ENCODE results near the gene ORC5. TPM values are rescaled to one million over a fixed set of nuclear protein-coding genes. Genes with fewer than 3 reads are reported as not detected.

The ORC5 gene
- total RNA-seq, 1 experiment from 2014 or later: 25.9 TPM

DNA sequence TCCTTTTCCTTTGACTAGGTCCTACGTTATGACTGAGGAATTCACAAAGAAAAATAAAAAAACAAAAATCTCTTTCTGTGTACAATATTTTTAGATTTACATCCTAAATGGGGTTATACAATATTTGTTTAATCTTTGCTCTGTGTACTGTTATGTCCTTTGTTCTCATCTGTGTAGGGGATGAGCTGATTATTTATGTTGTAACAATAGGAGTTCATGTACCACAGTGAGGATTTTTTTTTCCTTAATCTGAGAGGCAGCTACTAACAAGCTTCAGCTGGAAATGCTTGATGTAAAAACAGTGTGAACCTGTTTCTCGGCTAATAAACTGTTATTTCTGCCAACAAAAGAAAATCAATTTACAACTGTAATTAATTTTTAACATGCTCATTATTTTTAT is 58.0 kb downstream of the ORC5 start:
- H2BK20ac ChIP-seq (ENCODE audit: low read depth, low read length, poor library complexity, severe bottlenecking): no peak overlapping the region
- Mint-ChIP-seq H3K27me3 (ENCODE audit: low read depth) (no peaks in the 10 kb centered on the region), H3K9me3 (no peaks in the 10 kb centered on the region), H3K4me1 (no peaks in the 10 kb centered on the region), H3K27ac (no peak overlapping the region; a peak in 1 of 7 replicates), H3K36me3 (ENCODE audit: insufficient read depth in 1 of 3, low read depth in 3 of 3) (no peaks in the 10 kb centered on the region; a peak in 2 of 7 replicates), H3K4me3 (no peak overlapping the region)
- H3K9ac ChIP-seq (ENCODE audit: extremely low read depth, insufficient read length, low read length): no peak overlapping the region
- no peaks in the 10 kb centered on the region for H3K79me1 ChIP-seq (ENCODE audit: insufficient read depth, low read depth, low read length, poor library complexity, severe bottlenecking)
- DNase-seq: no peak
- H3K27ac ChIP-seq (ENCODE audit: insufficient read length, low read depth, low read length): no peak overlapping the region
- H3K79me2 ChIP-seq (ENCODE audit: insufficient read depth, low read length): no peaks in the 10 kb centered on the region
- H2BK120ac ChIP-seq (ENCODE audit: low read depth, low read length, poor library complexity, severe bottlenecking): no peak overlapping the region
- H3K4ac ChIP-seq (ENCODE audit: low read depth, low read length): no peak overlapping the region
- no CpG with 5 or more reads among the region's 2 CpGs for WGBS (ENCODE audit: extremely low coverage, insufficient read length, low lambda C conversion rate)
- H3K23ac ChIP-seq (ENCODE audit: insufficient read length, low read depth, low read length): no peak overlapping the region
- no peak overlapping the region for H3K14ac ChIP-seq (ENCODE audit: insufficient read depth, low read length)
- H4K5ac ChIP-seq (ENCODE audit: insufficient read length, low read depth, low read length): no peak overlapping the region
- H2BK12ac ChIP-seq (ENCODE audit: insufficient read length, low read depth, low read length): no peak overlapping the region
- H4K20me1 ChIP-seq (ENCODE audit: control insufficient read depth, insufficient read depth, insufficient read length): no peaks in the 10 kb centered on the region
- H3K23me2 ChIP-seq (ENCODE audit: insufficient read length, low read depth, low read length, poor library complexity, severe bottlenecking): no peaks in the 10 kb centered on the region
- no peaks in the 10 kb centered on the region for H3K9me3 ChIP-seq (ENCODE audit: control insufficient read depth, low read depth, low read length)
- no peak overlapping the region for H2BK5ac ChIP-seq (ENCODE audit: insufficient read length, low read length)
- no peak overlapping the region for H3K56ac ChIP-seq (ENCODE audit: insufficient read length, low read depth, low read length)
- no peak overlapping the region for H2BK15ac ChIP-seq (ENCODE audit: low read depth, low read length)
- H4K91ac ChIP-seq (ENCODE audit: insufficient read length, low read depth, low read length): no peak overlapping the region
- H3K4me1 ChIP-seq (ENCODE audit: insufficient read depth, low read length): no peaks in the 10 kb centered on the region
- H2AK5ac ChIP-seq (ENCODE audit: insufficient read length, low read length): no peak overlapping the region
- H2AFZ ChIP-seq (ENCODE audit: low read length): no peak overlapping the region
- no peak overlapping the region for H3T11ph ChIP-seq (ENCODE audit: low read length)
- no peak for TF ChIP-seq CTCF (conservative IDR thresholded peaks at IDR 0.05)
- no peak overlapping the region for H3K18ac ChIP-seq (ENCODE audit: insufficient read length, low read depth, low read length)
- H3K27me3 ChIP-seq (ENCODE audit: insufficient read depth, low read length): no peaks in the 10 kb centered on the region
- no peak overlapping the region for H3K4me2 ChIP-seq (ENCODE audit: insufficient read depth, insufficient read length, low read length)
- no peak overlapping the region for H4K8ac ChIP-seq (replicated peaks; ENCODE audit: insufficient read length, low read depth, low read length)
